GM12892 (cell line): ENCODE data around the gene DCC.

Experiments
- DNase-seq: peaks from one replicate; pipeline ENCODE4 v3.0.0; 2011; ENCODE audit not compliant: insufficient read length
- FAIRE-seq: peaks from 2 replicates; lab custom pipeline; 2011; peaks lifted over from hg19 to GRCh38; lab: Jason Lieb, UNC
- POLR2A ChIP-seq: IDR thresholded peaks from 2 replicates; pipeline ENCODE4 v1.6.1; 2011; ENCODE audit warnings: low read depth, low read length, control low read depth
- POLR2AphosphoS5 ChIP-seq: IDR thresholded peaks from 2 replicates; pipeline ENCODE4 v1.6.1; 2011; ENCODE audit warnings: low read depth, low read length, control low read depth
- TAF1 ChIP-seq: IDR thresholded peaks from 2 replicates; pipeline ENCODE4 v1.6.1; 2011; ENCODE audit warnings: low read depth, mild to moderate bottlenecking, control low read depth, low read length, borderline replicate concordance

Gene DCC

DNA sequence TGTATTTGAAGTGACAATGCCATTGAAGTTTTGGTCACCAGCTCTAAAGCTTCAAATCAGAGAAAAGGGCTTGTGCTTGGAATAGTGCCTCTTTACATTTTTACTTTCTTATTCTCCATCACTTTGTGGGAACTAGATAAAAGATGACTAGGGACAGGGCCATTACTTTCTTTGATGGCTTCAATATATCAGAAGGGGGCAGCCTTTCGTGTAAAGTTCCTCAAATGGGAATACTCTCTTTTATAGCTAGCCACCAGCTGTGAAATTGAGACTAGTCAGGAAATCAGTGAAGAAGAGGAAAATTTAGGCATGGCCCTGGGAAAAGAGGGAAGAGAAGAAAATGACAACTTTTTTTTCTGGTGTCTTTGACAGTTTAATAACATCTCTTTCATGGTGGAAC, 242.5 kb downstream of the DCC start:
- TF ChIP-seq POLR2A, result no peak
- TF ChIP-seq TAF1, result no peak
- no peak for TF ChIP-seq POLR2AphosphoS5
- DNase-seq (no peak), FAIRE-seq (no peak)

- no peak for FAIRE-seq
These were observed 248.9 kb downstream of the DCC start for GRCh38 chr18:52588931-52589330.

DNA sequence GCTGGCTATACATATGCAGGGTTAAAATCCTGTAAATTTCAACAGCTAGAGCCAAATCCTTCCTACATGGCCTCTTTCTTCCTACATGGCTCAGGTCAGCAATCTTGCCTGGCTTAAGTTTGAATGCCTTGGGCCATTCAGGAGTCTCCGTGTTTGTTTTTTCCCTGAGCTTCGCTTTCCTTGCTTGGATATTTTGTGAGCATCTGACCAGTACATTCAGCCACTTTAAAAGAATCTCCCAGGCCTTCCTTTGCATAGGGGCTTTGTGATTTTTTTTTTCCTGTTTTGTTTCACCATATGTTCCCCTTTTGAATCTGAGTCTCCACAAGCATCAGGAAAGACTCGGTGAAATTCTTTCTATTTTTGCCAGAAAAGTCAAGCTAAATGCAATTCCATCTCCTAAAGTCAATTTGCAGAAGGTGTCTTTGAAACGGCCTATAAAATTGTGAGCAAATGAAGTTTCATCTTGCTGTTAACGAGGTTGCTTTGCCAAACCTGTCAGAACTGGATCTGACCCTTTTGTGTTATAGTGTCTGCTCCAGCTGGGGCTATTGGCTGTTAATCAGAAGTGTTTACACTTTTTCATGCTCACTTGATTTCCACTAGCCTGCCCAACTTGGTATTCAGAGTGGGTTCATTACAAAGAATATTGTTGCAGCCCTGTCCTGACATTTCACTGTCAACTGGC, 256.9 kb downstream of the DCC start:
- FAIRE-seq (no peak), DNase-seq (no peak)
- TF ChIP-seq TAF1, result no peak
- TF ChIP-seq POLR2AphosphoS5, result no peak
- no peak for TF ChIP-seq POLR2A

More at GRCh38 chr18:52588931-52589330, 248.9 kb downstream of the DCC start:
- DNase-seq, result no peak
- TF ChIP-seq POLR2AphosphoS5, result no peak
- TF ChIP-seq TAF1, result no peak
- no peak for TF ChIP-seq POLR2A

GRCh38 chr18:52598921-52599320, 258.9 kb downstream of the DCC start:
- no peak for FAIRE-seq

GRCh38 chr18:52602820-52603219, 262.8 kb downstream of the DCC start:
- TF ChIP-seq TAF1 (no peak), POLR2A (no peak), POLR2AphosphoS5 (no peak)
- no peak for FAIRE-seq
- no peak for DNase-seq

More at GRCh38 chr18:52598921-52599320, 258.9 kb downstream of the DCC start:
- no peak for DNase-seq
- no peak for TF ChIP-seq TAF1
- TF ChIP-seq POLR2A, result no peak
- no peak for TF ChIP-seq POLR2AphosphoS5

DNA sequence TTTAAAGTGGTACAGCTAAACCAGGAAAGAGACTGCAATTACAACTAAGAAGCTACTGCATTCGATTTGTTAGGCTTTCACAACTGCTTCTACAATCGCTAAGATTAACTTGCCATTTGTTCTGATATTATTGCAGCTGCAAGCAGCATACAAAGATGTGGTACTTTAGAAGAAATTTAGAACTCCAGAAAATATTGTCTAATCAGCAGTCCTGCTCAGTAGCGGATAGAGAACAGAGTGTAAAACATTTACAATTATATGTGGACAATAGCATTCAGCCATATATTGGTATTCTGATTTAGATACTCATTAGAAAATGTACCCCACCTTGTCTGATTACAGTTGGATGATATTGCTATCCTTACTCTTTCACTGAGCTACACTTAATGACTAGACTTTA, 265.3 kb downstream of the DCC start:
- FAIRE-seq (no peak), DNase-seq (no peak)

DNA sequence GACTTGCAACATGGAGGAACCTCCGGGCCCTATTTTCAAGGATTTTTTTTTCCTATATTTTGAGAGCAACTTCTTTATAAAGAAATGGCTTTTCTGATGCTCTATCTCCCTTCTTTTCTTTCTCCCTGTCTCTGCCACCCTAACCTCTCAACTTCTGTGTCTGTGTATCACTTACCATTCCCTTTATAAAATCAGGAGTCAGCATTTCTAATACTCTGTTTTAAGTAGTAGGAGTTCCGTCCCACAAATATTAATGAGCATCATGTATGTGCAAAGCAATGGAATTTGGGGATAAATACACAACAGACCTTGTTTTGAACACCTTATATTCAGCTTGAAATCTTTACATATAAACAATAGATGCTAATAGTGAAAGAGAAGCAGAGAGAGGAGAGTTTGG, 268.0 kb downstream of the DCC start:
- TF ChIP-seq POLR2AphosphoS5, result no peak
- TF ChIP-seq TAF1, result no peak
- no peak for TF ChIP-seq POLR2A
- FAIRE-seq, result no peak
- no peak for DNase-seq

More for the DNA sequence above, 265.3 kb downstream of the DCC start:
- TF ChIP-seq TAF1 (no peak), POLR2A (no peak), POLR2AphosphoS5 (no peak)

DNA sequence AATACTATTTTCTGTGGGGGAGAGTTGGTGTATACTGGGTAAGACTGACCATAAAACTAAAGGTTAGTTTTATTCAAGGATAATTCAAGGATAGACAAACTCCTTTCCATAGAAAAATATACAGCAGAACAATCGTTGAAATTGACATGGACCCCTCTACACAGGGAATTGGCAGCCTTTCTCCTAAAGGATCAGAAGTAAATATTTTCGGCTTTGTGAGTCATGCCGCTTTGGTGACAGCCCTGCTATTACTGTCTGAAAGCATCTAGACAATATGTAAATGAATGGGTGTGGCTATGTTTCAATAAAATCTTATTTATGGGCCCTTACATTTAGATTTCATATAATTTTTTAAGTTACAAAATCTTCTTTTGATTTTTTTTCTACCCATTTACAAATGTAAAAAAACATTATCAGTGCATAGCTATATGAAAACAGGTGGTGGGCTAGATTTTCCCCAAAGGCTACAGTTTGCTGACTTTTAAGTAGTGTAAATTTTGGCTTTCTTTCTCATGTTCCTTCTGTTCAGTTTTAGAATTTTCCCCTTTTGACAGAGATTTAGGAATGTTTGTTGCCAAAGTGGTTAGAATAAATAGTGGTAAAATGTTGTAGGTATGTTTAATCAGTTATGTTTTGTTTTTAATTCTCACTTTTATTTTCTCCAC, 270.6 kb downstream of the DCC start:
- DNase-seq (no peak), FAIRE-seq (no peak)
- TF ChIP-seq POLR2AphosphoS5, result no peak
- TF ChIP-seq TAF1, result no peak
- TF ChIP-seq POLR2A, result no peak

DNA sequence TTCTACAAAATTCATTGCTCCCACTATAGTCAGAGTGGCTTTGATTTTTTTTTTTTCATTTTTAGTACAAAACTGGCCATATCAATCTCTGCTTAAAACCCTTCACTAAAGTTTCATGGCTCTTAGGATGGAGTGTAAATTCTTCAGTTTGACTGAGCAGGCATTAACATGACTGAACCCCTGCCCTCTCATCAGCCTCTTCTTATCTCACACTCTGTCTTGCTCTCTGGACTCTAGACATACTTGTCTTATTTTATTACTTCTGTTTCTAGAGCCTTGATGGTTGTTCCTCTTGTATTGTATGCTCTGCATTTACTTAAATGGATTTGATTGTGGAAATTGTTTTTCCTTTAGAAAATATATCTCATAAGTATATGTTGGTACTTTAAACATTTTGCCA, 272.4 kb downstream of the DCC start:
- DNase-seq, result no peak
- TF ChIP-seq POLR2A (no peak), TAF1 (no peak), POLR2AphosphoS5 (no peak)
- no peak for FAIRE-seq

DNA sequence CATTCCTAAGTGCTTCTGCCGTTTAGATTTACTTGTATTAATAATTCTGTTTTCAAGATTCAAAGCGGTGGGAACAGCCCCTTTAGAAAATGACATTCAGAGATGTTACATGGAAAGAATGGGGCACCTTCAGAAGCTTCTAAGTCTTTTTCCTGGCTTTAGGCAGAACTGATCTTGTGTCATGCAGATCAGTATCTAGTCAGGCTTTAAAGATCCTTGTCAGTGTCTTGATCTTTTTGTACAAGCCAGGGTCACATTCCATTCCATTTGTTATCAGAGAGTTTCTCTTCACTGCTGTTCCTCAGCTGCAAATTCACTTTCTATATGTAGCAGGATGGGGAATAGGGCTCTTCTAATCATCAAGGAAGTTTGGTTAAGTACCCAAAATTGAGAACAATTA, 275.3 kb downstream of the DCC start:
- TF ChIP-seq TAF1 (no peak), POLR2AphosphoS5 (no peak), POLR2A (no peak)
- FAIRE-seq, result no peak
- no peak for DNase-seq

GRCh38 chr18:52615943-52616342, 275.9 kb downstream of the DCC start:
- DNase-seq (no peak), FAIRE-seq (no peak)
- no peak for TF ChIP-seq POLR2A
- TF ChIP-seq TAF1, result no peak

DNA sequence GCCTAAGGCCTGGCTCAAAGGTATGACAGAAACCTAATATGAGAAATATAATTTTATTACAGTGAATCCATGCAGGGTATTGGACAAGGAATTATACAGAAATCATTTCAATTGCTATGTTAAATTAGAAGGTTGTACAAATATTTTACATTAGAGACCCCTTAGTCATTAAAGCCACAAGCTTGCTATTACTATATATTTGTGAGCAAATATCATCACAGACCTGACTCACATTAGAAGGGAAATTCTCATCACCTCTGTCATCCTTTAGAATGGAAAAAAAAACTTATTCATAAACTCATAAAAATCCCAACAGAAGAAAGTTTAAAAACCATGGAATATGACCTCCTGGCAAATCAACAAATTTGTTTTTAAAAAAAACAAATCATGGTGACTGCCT, 277.9 kb downstream of the DCC start:
- TF ChIP-seq POLR2AphosphoS5 (no peak), POLR2A (no peak), TAF1 (no peak)
- DNase-seq (no peak), FAIRE-seq (no peak)

- FAIRE-seq (no peak), DNase-seq (no peak)
- TF ChIP-seq POLR2AphosphoS5 (no peak), POLR2A (no peak), TAF1 (no peak)
These were observed 281.0 kb downstream of the DCC start for GRCh38 chr18:52620926-52621439.
